Measurements from ENCODE around the gene ARF6.

GRCh38 chr14:49942090-49942489 lies 49.2 kb downstream of the ARF6 start:
- TF ChIP-seq GATA2 (IDR thresholded peaks at IDR 0.05; ENCODE audit: low read depth, low read length) (no peak), GATA3 (IDR thresholded peaks at IDR 0.05; ENCODE audit: low read depth, low read length) (no peak)
